Thoracic aorta (tissue), 2 donors: ENCODE data around the gene RNPEP. TPM values are rescaled to one million over a fixed set of nuclear protein-coding genes. Genes with fewer than 3 reads are reported as not detected.
"Not testable (repeated sequence)": the region's sequence is repeated elsewhere in the genome, so short reads cannot be mapped to it uniquely, and the experiment has no call there.

Experiments used
- ATAC-seq: fragments of 150-250 bp; one replicate; pipeline ENCODE4 v1.8.0; 2017; ENCODE audit warnings: low read depth; ENCODE audit not compliant: insufficient number of reproducible peaks, low FRiP score
- DNase-seq: peaks from one replicate; pipeline ENCODE4 v3.0.0-alpha.2; 2020; ENCODE audit warnings: low spot score
- H3K27ac ChIP-seq, 2 donors: fragments of 200-600 bp; sonication (generic); 1 replicate in 1 of 2; 2 replicates in 1 of 2; pipeline ENCODE4 v1.5.1; 2016; ENCODE audit warnings: mild to moderate bottlenecking in 2 of 2, moderate library complexity in 2 of 2
- H3K27me3 ChIP-seq: fragments of 200-600 bp; sonication (generic); replicated peaks from 2 replicates; pipeline ENCODE4 v1.6.0; 2016; ENCODE audit warnings: mild to moderate bottlenecking; ENCODE audit not compliant: insufficient read depth
- H3K36me3 ChIP-seq: fragments of 200-600 bp; sonication (generic); one replicate; pipeline ENCODE4 v1.5.1; 2016
- H3K4me1 ChIP-seq, 2 donors: fragments of 200-600 bp; sonication (generic); 1 replicate in 1 of 2; 2 replicates in 1 of 2; pipeline versions ENCODE4 v1.5.1 to v1.6.0; 2016; ENCODE audit warnings: low read depth in 2 of 2, mild to moderate bottlenecking in 1 of 2; ENCODE audit not compliant: control insufficient read depth in 1 of 2
- H3K4me3 ChIP-seq: fragments of 200-600 bp; sonication (generic); 2 replicates; pipeline ENCODE4 v1.5.1; 2016; ENCODE audit warnings: mild to moderate bottlenecking
- H3K9me3 ChIP-seq: fragments of 200-600 bp; sonication (generic); 2 replicates; pipeline ENCODE4 v1.5.1; 2016
- CTCF ChIP-seq: fragments of 200-600 bp; sonication (generic); IDR thresholded peaks from one replicate; pipeline ENCODE4 v1.5.1; 2019; ENCODE audit warnings: antibody characterized with exemption
- total RNA-seq, 2 donors: library from RNA; depleted of rRNA; stranded (reverse); fragments of >200 nt; gene quantifications; one replicate each; pipeline versions ENCODE4 v1.1.0 to v1.2.3, GENCODE V29; 2016

Gene RNPEP
- total RNA-seq, 2 donors from 2014 or later, result 46.3 to 58.2 TPM

GRCh38 chr1:201939148-201939547, 43.3 kb upstream of the RNPEP start:
- H3K27ac ChIP-seq, result peak overlapping the region; percentile 98 to 100
- ATAC-seq, result no peak

GRCh38 chr1:201939574-201939973, 42.9 kb upstream of the RNPEP start:
- H3K4me3 ChIP-seq, result peak overlapping the region; percentile 88
- ATAC-seq (no peak), DNase-seq (no peak)
- peaks cover 26 to 61% of the 10 kb centered on the region in 2 donors for H3K4me1 ChIP-seq
- no peaks in the 10 kb centered on the region for H3K27me3 ChIP-seq
- H3K36me3 ChIP-seq, result peaks cover 34% of the 10 kb centered on the region
- no peak for TF ChIP-seq CTCF
- peak overlapping the region; percentile 98 to 100 for H3K27ac ChIP-seq
- H3K9me3 ChIP-seq, result no peaks in the 10 kb centered on the region

More at GRCh38 chr1:201939148-201939547, 43.3 kb upstream of the RNPEP start:
- Histone ChIP-seq H3K4me3 (peak overlapping the region; percentile 88), H3K27me3 (no peaks in the 10 kb centered on the region), H3K4me1 (peaks cover 27 to 65% of the 10 kb centered on the region in 2 donors), H3K36me3 (peaks cover 31% of the 10 kb centered on the region), H3K9me3 (no peaks in the 10 kb centered on the region)
- TF ChIP-seq CTCF, result no peak
- no peak for DNase-seq

- Histone ChIP-seq H3K27ac (peak overlapping the region; percentile 98 to 100), H3K4me1 (peaks cover 21 to 54% of the 10 kb centered on the region in 2 donors), H3K36me3 (peaks cover 34% of the 10 kb centered on the region), H3K4me3 (peak overlapping the region; percentile 88)
- H3K27me3 ChIP-seq, DNase-seq, ATAC-seq, H3K9me3 ChIP-seq: not testable (repeated sequence)
Measured at GRCh38 chr1:201940316-201940715, 42.1 kb upstream of the RNPEP start.

GRCh38 chr1:201941420-201942128, 40.9 kb upstream of the RNPEP start:
- no peak for TF ChIP-seq CTCF
- peaks cover 12 to 43% of the 10 kb centered on the region in 2 donors for H3K4me1 ChIP-seq
- DNase-seq (no peak), ATAC-seq (no peak)
- peak overlapping the region; percentile 98 to 100 for H3K27ac ChIP-seq
- peak overlapping the region; percentile 88 for H3K4me3 ChIP-seq
- no peaks in the 10 kb centered on the region for H3K9me3 ChIP-seq
- peaks cover 32% of the 10 kb centered on the region for H3K36me3 ChIP-seq
- H3K27me3 ChIP-seq, result no peaks in the 10 kb centered on the region

- Histone ChIP-seq H3K4me3 (peak overlapping the region; percentile 88), H3K9me3 (no peaks in the 10 kb centered on the region), H3K27me3 (no peaks in the 10 kb centered on the region), H3K36me3 (peaks cover 26% of the 10 kb centered on the region), H3K27ac (peak overlapping the region; percentile 98 to 100), H3K4me1 (peaks cover 6 to 37% of the 10 kb centered on the region in 2 donors)
- TF ChIP-seq CTCF, result no peak
- DNase-seq (no peak), ATAC-seq (no peak)
Measured at GRCh38 chr1:201942129-201942495, 40.3 kb upstream of the RNPEP start.
